ENCODE measurements around the gene GZMM. TPM values are rescaled to one million over a fixed set of nuclear protein-coding genes. Genes with fewer than 3 reads are reported as not detected.

The GZMM gene
- total RNA-seq, 2 donors from 2014 or later = 0.61 to 1.0 TPM

DNA sequence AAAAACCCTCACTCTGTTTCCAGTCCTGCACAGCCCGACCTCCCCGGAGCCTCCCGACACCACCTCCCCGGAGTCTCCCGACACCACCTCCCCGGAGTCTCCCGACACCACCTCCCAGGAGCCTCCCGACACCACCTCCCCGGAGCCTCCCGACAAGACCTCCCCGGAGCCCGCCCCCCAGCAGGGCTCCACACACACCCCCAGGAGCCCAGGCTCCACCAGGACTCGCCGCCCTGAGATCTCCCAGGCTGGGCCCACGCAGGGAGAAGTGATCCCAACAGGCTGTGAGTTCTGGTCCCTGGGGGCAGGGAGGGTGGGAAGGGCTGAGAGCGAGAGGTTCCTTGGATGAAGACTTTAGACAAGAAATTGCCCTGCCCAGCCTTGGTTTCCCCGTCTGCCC lies 42.2 kb upstream of the GZMM start:
- Histone ChIP-seq H3K27ac (no peak overlapping the region), H3K4me1 (no peaks in the 10 kb centered on the region), H3K4me3 (no peak overlapping the region), H3K36me3 (no peaks in the 10 kb centered on the region), H3K9me3 (no peaks in the 10 kb centered on the region), H3K27me3 (peaks cover 18% of the 10 kb centered on the region), H3K9ac (ENCODE audit: low read depth in 2 of 2, low read length in 2 of 2) (no peak overlapping the region)
- no peak for DNase-seq
- intact Hi-C loops (cut with DNase I) = no loop called here
- TF ChIP-seq, protein P1, sequence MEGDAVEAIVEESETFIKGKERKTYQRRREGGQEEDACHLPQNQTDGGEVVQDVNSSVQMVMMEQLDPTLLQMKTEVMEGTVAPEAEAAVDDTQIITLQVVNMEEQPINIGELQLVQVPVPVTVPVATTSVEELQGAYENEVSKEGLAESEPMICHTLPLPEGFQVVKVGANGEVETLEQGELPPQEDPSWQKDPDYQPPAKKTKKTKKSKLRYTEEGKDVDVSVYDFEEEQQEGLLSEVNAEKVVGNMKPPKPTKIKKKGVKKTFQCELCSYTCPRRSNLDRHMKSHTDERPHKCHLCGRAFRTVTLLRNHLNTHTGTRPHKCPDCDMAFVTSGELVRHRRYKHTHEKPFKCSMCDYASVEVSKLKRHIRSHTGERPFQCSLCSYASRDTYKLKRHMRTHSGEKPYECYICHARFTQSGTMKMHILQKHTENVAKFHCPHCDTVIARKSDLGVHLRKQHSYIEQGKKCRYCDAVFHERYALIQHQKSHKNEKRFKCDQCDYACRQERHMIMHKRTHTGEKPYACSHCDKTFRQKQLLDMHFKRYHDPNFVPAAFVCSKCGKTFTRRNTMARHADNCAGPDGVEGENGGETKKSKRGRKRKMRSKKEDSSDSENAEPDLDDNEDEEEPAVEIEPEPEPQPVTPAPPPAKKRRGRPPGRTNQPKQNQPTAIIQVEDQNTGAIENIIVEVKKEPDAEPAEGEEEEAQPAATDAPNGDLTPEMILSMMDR (IDR thresholded peaks at IDR 0.05) = no peak

DNA sequence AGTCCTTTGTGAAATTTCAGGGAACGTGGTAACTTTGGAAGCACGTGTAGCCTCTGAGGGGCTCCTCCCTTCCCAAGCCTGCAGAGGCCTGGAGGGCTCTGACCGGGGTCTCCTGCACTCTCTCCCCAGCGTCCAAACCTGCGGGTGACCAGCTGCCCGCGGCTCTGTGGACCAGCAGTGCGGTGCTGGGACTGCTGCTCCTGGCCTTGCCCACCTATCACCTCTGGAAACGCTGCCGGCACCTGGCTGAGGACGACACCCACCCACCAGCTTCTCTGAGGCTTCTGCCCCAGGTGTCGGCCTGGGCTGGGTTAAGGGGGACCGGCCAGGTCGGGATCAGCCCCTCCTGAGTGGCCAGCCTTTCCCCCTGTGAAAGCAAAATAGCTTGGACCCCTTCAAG lies 39.2 kb upstream of the GZMM start:
- intact Hi-C loops (cut with DNase I) = no loop called here
- H3K27ac ChIP-seq = no peak overlapping the region
- H3K4me1 ChIP-seq = peaks cover 9% of the 10 kb centered on the region
- H3K27me3 ChIP-seq = no peaks in the 10 kb centered on the region
- no peaks in the 10 kb centered on the region for H3K9me3 ChIP-seq
- TF ChIP-seq, protein P1 (IDR thresholded peaks at IDR 0.05) = no peak
- H3K4me3 ChIP-seq = no peak overlapping the region
- no peak for DNase-seq
- H3K36me3 ChIP-seq = no peaks in the 10 kb centered on the region
- no peak overlapping the region for H3K9ac ChIP-seq (ENCODE audit: low read depth in 2 of 2, low read length in 2 of 2)

DNA sequence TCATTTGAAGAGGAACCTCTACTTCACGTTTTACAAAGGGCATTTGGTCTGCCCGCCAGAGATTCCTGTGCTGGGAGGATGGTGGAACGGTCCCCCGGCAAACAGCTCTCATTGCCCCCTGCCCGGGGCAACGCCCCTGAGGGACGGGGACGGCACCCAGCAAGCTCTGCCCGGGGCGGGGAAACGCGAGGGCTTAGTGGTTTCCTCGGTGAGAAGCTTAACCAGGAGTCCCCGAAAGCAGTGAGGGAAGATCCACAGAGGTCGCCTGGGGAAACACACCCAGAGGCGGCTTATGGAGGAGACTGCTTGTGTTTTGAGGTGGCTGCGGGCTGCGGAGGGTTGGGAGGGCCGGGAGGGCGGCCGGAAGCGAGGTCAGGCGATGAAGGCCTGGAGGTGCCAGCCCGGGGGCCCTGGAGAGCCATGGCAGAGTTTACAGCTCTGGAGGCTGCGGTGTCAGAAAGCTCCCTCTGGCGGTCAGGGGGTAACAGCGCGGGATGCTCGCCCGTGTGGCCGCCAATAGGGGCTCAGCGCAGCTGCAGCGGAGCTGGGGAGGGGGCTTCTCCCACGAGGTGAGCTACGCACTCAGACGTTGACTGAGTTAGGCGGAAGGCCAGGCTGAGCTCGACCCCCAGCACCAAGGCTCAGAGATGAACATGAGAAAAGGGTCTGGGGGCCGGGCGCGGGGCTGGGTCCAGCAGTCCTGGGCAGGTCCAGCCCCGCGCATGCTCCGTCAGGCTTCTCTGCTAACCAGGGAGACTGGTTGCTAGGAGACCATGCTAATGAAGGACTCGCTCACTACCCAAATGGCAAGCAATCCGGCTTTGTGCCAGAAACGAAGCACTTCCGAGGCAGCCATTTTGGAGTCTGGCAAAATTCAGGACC lies 37.2 kb upstream of the GZMM start:
- Histone ChIP-seq H3K27ac (peak overlapping the region; percentile 93), H3K4me3 (peak overlapping the region; percentile 100), H3K27me3 (no peaks in the 10 kb centered on the region), H3K9me3 (no peaks in the 10 kb centered on the region), H3K9ac (ENCODE audit: low read depth in 2 of 2, low read length in 2 of 2) (peak overlapping the region; percentile 74), H3K36me3 (no peaks in the 10 kb centered on the region), H3K4me1 (peaks cover 17% of the 10 kb centered on the region)
- intact Hi-C loops (cut with DNase I) = no loop called here
- TF ChIP-seq, protein P1 (IDR thresholded peaks at IDR 0.05) = peak; percentile 84
- peak; percentile 98 for DNase-seq

DNA sequence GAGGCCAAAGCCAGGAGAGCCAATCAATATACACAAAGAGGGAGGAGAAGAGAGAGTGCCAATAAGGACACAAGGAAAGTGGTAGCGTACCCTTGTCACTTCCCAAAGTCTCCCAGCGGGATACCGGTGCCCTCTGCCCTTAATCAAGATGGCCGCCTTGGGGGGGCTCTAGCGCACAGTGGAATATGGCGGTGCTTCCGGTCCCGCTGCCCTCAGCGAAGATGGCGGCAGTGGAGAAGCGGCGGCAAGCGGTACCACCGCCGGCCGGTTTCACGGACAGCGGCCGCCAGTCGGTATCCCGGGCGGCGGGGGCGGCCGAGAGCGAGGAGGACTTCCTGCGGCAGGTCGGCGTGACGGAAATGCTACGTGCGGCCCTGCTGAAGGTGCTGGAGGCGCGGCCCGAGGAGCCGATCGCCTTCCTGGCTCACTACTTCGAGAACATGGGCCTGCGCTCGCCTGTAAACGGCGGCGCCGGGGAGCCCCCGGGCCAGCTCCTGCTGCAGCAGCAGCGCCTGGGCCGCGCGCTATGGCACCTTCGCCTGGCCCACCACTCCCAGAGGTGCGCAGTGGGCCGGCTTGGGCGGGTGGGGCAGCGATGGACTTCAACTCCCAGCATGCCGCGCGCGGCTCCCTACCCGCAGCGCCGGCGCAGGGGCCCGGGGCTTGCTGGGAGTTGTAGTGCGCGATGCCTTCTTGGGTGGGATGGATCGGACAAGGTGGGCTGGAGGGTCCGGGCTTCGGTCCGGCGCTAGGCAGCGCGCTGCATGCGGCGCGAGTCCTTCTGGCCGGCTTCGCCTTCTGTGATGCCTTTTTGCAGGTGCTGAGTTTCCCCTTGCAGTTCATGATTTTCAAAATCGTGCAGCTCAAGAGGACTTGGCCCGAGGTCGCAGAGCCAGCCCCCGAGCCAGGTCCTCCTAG lies 36.3 kb upstream of the GZMM start, which contains the start of gene TPGS1:
Gene TPGS1, plus strand, starts transcription at position 212 of the 918 bp plus-strand sequence. Its CDS starts 10 bp downstream, at position 222.
- Histone ChIP-seq H3K9ac (ENCODE audit: low read depth in 2 of 2, low read length in 2 of 2) (peak within 1 kb of the TSS; percentile 74), H3K27me3 (no peaks in the 10 kb centered on the region), H3K27ac (peak within 1 kb of the TSS; percentile 93), H3K4me3 (peak within 1 kb of the TSS; percentile 100), H3K36me3 (no peaks in the 10 kb centered on the region), H3K4me1 (peaks cover 17% of the 10 kb centered on the region), H3K9me3 (no peaks in the 10 kb centered on the region)
- DNase-seq = peak; percentile 83
- TF ChIP-seq, protein P1 (IDR thresholded peaks at IDR 0.05) = no peak
- intact Hi-C loops (cut with DNase I) = no loop called here

Data from colonic mucosa (tissue), 4 donors.